SK-N-SH treated with all-trans-retinoic acid at 6 μM for 48 hours (cell line): ENCODE data around the gene PTX4.

Source experiments
- CREB5 ChIP-seq: fragments of 250-450 bp; sonication (Bioruptor Pico); IDR thresholded peaks from 2 replicates; pipeline ENCODE4 v1.5.1; 2020; ENCODE audit warnings: low read depth, mild to moderate bottlenecking, moderate library complexity
- OSR1 ChIP-seq: fragments of 250-450 bp; sonication (Bioruptor Pico); IDR thresholded peaks from 2 replicates; pipeline ENCODE4 v1.8.0; 2022; ENCODE audit warnings: moderate library complexity, mild to moderate bottlenecking, inconsistent platforms
- TCF4 ChIP-seq: fragments of 250-450 bp; sonication (Bioruptor Pico); IDR thresholded peaks from 2 replicates; pipeline ENCODE4 v1.8.0; 2021; ENCODE audit warnings: mild to moderate bottlenecking, moderate library complexity, borderline replicate concordance

GRCh38 chr16:1458336-1458976, 30.3 kb downstream of the PTX4 start:
- TF ChIP-seq TCF4 (CRISPR knock-in tag) (no peak), OSR1 (no peak), CREB5 (no peak)
